Raji (cell line): ENCODE results near the gene ARID2.
A peak's percentile ranks its signal among the peaks of the same experiment; 100 is the strongest.

Experiments
- POLR2A ChIP-seq: IDR thresholded peaks from 2 replicates; pipeline ENCODE4 v1.6.1; 2011; ENCODE audit warnings: low read depth, low read length, control low read depth; ENCODE audit not compliant: insufficient read depth

ARID2 gene

GRCh38 chr12:45866299-45866698 is 136.8 kb downstream of the ARID2 start:
- no peak for TF ChIP-seq POLR2A

GRCh38 chr12:45872446-45872845 is 142.9 kb downstream of the ARID2 start:
- no peak for TF ChIP-seq POLR2A

- no peak for TF ChIP-seq POLR2A
Observed at GRCh38 chr12:45877069-45877468, 147.6 kb downstream of the ARID2 start.

- no peak for TF ChIP-seq POLR2A
Observed at GRCh38 chr12:45878630-45879255, 149.2 kb downstream of the ARID2 start.

- no peak for TF ChIP-seq POLR2A
Observed at GRCh38 chr12:45879363-45879895, 149.9 kb downstream of the ARID2 start.

- TF ChIP-seq POLR2A: no peak
Observed at GRCh38 chr12:45880533-45880932, 151.0 kb downstream of the ARID2 start.

GRCh38 chr12:45883187-45883586 is 153.7 kb downstream of the ARID2 start:
- no peak for TF ChIP-seq POLR2A

GRCh38 chr12:45886685-45887084 is 157.2 kb downstream of the ARID2 start:
- TF ChIP-seq POLR2A: no peak

GRCh38 chr12:45887544-45887943 is 158.0 kb downstream of the ARID2 start:
- no peak for TF ChIP-seq POLR2A

- no peak for TF ChIP-seq POLR2A
Observed at GRCh38 chr12:45890276-45890675, 160.8 kb downstream of the ARID2 start.

GRCh38 chr12:45893240-45893639 is 163.7 kb downstream of the ARID2 start:
- TF ChIP-seq POLR2A: no peak

GRCh38 chr12:45895961-45896360 is 166.5 kb downstream of the ARID2 start:
- no peak for TF ChIP-seq POLR2A

- no peak for TF ChIP-seq POLR2A
Observed at GRCh38 chr12:45898094-45898493, 168.6 kb downstream of the ARID2 start.

GRCh38 chr12:45907955-45908354 is 178.4 kb downstream of the ARID2 start:
- 0 out of 2 replicates have a peak, but pooled peaks have one; percentile 11 for TF ChIP-seq POLR2A

- TF ChIP-seq POLR2A: no peak
Observed at GRCh38 chr12:45909041-45909713, 179.7 kb downstream of the ARID2 start.

- no peak for TF ChIP-seq POLR2A
Observed at GRCh38 chr12:45912774-45913173, 183.3 kb downstream of the ARID2 start.
